ENCODE data around the gene CYLD. TPM values are rescaled to one million over a fixed set of nuclear protein-coding genes. Genes with fewer than 3 reads are reported as not detected.

Gene CYLD
- total and polyA plus RNA-seq, 2 experiments from 2014 or later = 13.6 to 16.1 TPM

DNA sequence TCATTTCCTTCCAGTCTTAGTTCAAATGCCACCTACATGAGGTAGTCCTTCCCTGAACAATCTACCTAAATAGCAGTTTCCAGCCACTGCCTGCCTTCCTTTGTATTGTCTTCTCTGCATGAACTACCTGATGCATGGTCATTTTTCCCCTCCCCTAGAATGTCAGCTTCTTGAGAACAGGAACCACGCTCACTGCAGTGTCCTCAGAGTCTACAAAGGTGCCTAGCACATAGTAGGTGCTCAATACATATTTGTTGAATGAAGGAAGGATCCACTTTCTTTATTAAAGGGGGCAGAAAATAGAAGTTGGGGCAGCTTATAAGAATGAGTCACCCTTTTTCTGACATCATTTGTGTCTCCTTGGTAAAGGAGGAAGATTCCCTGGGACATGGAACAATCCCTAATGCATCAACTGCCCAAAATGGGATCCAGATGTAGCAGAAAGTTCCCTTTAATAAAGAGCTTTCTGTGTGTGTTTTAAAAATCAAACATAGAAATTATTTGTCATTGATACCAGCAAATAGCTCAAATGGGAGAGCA lies 4.4 kb upstream of the CYLD start:
- H3K9me3 ChIP-seq (ENCODE audit: low read depth) = no peaks in the 10 kb centered on the region
- H3K27me3 ChIP-seq = no peaks in the 10 kb centered on the region
- H3K4me1 ChIP-seq (ENCODE audit: low read depth) = peaks cover 4% of the 10 kb centered on the region
- TF ChIP-seq CTCF (IDR thresholded peaks at IDR 0.05; ENCODE audit: low read depth, low read length) = no peak
- H3K27ac ChIP-seq = no peak overlapping the region
- H3K4me3 ChIP-seq = no peak overlapping the region
- no peaks in the 10 kb centered on the region for H3K36me3 ChIP-seq
- no peak for DNase-seq (ENCODE audit: low read depth in 1 of 2, low spot score in 1 of 2)

DNA sequence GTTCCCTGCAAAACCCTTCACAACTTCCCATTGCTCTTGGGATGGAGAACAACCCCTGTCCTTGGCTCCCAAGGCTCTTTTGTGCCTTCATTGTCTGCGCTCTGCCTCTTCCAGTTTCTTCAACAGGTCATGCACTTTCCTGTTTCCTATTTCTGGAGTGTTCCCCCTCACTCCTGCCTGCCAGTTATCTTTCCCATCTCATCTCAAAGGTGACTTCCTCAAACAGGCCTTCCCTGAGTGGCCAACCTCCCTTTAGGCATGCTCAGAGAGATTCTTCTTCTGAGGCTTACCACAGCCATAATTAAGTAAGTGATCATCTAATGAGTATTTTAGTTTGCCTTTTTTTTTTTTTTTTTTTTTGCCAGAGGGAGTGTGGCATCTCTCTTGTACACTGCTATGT lies 2.9 kb upstream of the CYLD start:
- H3K4me3 ChIP-seq = no peak overlapping the region
- peaks cover 1% of the 10 kb centered on the region for H3K4me1 ChIP-seq (ENCODE audit: low read depth)
- no peaks in the 10 kb centered on the region for H3K36me3 ChIP-seq
- no peak for TF ChIP-seq CTCF (IDR thresholded peaks at IDR 0.05; ENCODE audit: low read depth, low read length)
- H3K9me3 ChIP-seq (ENCODE audit: low read depth) = no peaks in the 10 kb centered on the region
- H3K27ac ChIP-seq = no peak overlapping the region
- DNase-seq (ENCODE audit: low read depth in 1 of 2, low spot score in 1 of 2) = no peak
- H3K27me3 ChIP-seq = no peaks in the 10 kb centered on the region

DNA sequence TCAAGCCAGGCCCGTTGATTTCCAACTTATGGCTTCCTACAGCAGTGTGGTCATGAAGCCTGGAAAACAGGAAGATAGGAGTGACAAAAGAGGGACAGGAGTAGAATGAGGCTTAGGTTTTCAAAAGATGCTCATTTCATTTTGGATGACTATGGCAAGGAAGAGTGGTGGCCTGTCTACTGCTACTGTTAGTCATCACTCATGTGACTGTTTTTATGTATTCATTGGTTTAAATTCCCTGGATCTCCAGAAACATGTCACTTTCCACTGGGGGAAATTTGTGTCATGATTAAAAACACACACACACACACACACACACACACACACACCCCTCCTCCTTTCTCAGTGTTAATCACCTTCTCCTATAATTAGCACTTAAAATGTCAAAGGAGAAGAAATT lies 1.1 kb upstream of the CYLD start:
- DNase-seq (ENCODE audit: low read depth in 1 of 2, low spot score in 1 of 2) = no peak
- no peak overlapping the region for H3K4me3 ChIP-seq
- H3K36me3 ChIP-seq = no peaks in the 10 kb centered on the region
- H3K27ac ChIP-seq = no peak overlapping the region
- no peaks in the 10 kb centered on the region for H3K9me3 ChIP-seq (ENCODE audit: low read depth)
- no peaks in the 10 kb centered on the region for H3K4me1 ChIP-seq (ENCODE audit: low read depth)
- no peaks in the 10 kb centered on the region for H3K27me3 ChIP-seq
- TF ChIP-seq CTCF (IDR thresholded peaks at IDR 0.05; ENCODE audit: low read depth, low read length) = no peak

DNA sequence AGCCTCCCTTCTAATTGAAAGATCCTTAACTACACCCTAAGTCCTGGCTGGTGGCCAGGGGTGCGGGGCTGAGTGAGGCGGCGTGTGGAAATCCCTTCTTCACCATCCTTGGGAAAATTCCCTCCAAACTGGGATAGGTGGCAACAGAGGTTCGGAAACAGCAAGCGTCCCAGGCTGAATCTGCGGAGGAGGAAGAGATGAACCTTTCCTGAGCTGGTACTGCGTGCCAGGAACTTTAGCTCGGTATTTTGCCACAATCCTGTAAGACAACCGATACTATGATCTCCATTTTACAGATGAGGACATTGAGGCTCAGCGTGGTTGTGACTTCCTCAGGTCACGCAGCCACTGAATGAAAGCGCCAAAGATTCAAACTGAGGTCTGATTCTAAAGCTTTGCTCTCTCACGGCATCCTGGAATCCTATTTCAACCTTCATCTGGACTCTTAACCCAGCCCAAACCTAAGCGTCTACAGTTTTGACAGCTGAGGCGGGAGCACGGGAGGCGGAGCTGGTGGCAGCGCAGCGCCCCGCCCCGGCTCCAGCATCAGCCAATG lies 583 bp upstream of the CYLD start:
- Histone ChIP-seq H3K4me3 (peak overlapping the region; percentile 14), H3K27me3 (no peaks in the 10 kb centered on the region), H3K36me3 (no peaks in the 10 kb centered on the region), H3K9me3 (ENCODE audit: low read depth) (no peaks in the 10 kb centered on the region), H3K27ac (no peak overlapping the region), H3K4me1 (ENCODE audit: low read depth) (no peaks in the 10 kb centered on the region)
- DNase-seq (ENCODE audit: low read depth in 1 of 2, low spot score in 1 of 2) = no peak
- TF ChIP-seq CTCF (IDR thresholded peaks at IDR 0.05; ENCODE audit: low read depth, low read length) = no peak

DNA sequence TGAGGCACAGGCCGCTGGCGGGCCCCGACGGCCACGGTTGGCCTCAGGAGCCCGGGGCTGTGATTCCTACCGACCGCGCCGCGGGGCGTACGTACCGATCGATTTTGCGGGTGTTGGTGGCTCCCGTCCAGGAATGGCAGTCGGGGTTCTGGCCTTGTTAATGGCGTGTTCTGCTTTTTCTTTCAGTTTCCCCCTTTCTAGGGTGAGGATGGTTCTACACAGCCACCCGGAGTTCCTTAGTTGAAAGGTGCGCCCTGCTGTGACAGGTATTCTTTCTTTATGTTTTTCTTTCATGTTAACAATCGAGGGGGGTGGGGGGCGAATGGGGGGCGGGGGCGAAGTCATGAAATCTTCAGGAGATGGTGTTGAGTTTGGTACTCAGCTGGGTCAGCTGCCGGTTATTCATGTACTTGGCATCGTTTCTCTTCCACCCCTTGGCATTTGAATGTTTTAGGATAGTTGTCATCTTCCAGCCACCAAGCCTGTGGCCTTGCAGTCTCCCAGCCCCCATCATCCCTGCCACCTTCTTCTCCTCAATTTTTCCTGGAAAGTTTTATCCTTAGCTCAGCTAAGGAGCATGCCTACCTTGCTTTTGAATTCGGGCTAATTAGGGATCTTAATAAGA lies 802 bp downstream of the CYLD start:
- no peaks in the 10 kb centered on the region for H3K36me3 ChIP-seq
- peak overlapping the region; percentile 78 for H3K4me3 ChIP-seq
- H3K9me3 ChIP-seq (ENCODE audit: low read depth) = no peaks in the 10 kb centered on the region
- H3K27me3 ChIP-seq = no peaks in the 10 kb centered on the region
- no peaks in the 10 kb centered on the region for H3K4me1 ChIP-seq (ENCODE audit: low read depth)
- no peak overlapping the region for H3K27ac ChIP-seq
- no peak for TF ChIP-seq CTCF (IDR thresholded peaks at IDR 0.05; ENCODE audit: low read depth, low read length)
- DNase-seq (ENCODE audit: low read depth in 1 of 2, low spot score in 1 of 2) = peak in 1 of 2 donors; percentile 31

Data from cardiac muscle cell (in vitro differentiated cells and primary cell).